ENCODE results near the gene CFAP57.

Gene CFAP57

GRCh38 chr1:43302721-43303470, 130.8 kb downstream of the CFAP57 start:
- no peak for DNase-seq

- no peak for DNase-seq
Measured at GRCh38 chr1:43303471-43304313, 131.6 kb downstream of the CFAP57 start.
